ENCODE data around the gene HIRIP3. TPM values are rescaled to one million over a fixed set of nuclear protein-coding genes. Genes with fewer than 3 reads are reported as not detected.

Gene HIRIP3
- total and polyA plus RNA-seq, 2 of the 8 experiments (the other 6 are each of a cell fraction or from before 2014, with no cell fraction given), result 11.9 to 18.5 TPM

GRCh38 chr16:30031477-30031918, 36.1 kb upstream of the HIRIP3 start:
- DNase-seq (ENCODE audit: low read depth in 1 of 2, low spot score in 2 of 2) (peak in 1 of 2 experiments; percentile 68), FAIRE-seq (no peak)
- peak overlapping the region; percentile 76 to 84 for H3K4me2 ChIP-seq (ENCODE audit: insufficient read depth in 1 of 2, low read depth in 2 of 2, low read length in 2 of 2)
- peaks cover 12 to 16% of the 10 kb centered on the region in 2 experiments for H4K20me1 ChIP-seq (replicated peaks in 1 of 2; ENCODE audit: control insufficient read depth in 1 of 2, insufficient read depth in 2 of 2, low read length in 2 of 2)
- H2BK12ac ChIP-seq (ENCODE audit: low read depth, low read length), result peak overlapping the region; percentile 75; the same call in 1 of the 2 replicates
- H2BK15ac ChIP-seq (ENCODE audit: low read length), result peak overlapping the region; percentile 95; the same call in 1 of the 2 replicates
- H3K27ac ChIP-seq (ENCODE audit: low read depth, low read length), result no peak overlapping the region
- H3K4me1 ChIP-seq (replicated peaks in 1 of 4; ENCODE audit: control insufficient read depth in 3 of 4, insufficient read depth in 4 of 4, low read length in 3 of 4), result peaks cover 0 to 26% (median 19%) of the 10 kb centered on the region in 4 experiments; a peak in 6 of 7 replicates
- H3K9ac ChIP-seq (replicated peaks in 1 of 4; ENCODE audit: extremely low read depth in 1 of 4, low read depth in 3 of 4, low read length in 3 of 4), result no peak overlapping the region
- H4K91ac ChIP-seq (replicated peaks; ENCODE audit: insufficient read length, low read length), result peak overlapping the region; percentile 17
- H2AK5ac ChIP-seq (ENCODE audit: low read depth, low read length), result no peak overlapping the region; the same call in 1 of the 2 replicates
- H3K56ac ChIP-seq (replicated peaks; ENCODE audit: insufficient read length, low read depth, low read length), result no peak overlapping the region
- H4K8ac ChIP-seq (ENCODE audit: extremely low read depth, insufficient read depth, low read length), result no peak overlapping the region; the same call in 1 of the 2 replicates
- ChIA-PET CTCF (ENCODE audit: partially characterized antibody) (interaction anchor here (0.6 to 3.0 kb wide), 50 partner anchors 9 to 388 kb away, joined by 3 to 25 read pairs (median 6); partner anchors contain the start of genes ASPHD1, C16orf92, KCTD13 and PAGR1), POLR2A (ENCODE audit: partially characterized antibody) (interaction anchor here (0.6 to 4.2 kb wide), 24 partner anchors 9 to 331 kb away, joined by 3 to 25 read pairs (median 4); partner anchors contain the start of genes ALDOA, ASPHD1, CDIPT and DOC2A)
- peak overlapping the region; percentile 96 for H3K18ac ChIP-seq (ENCODE audit: extremely low read depth, low read length)
- H3K4me3 ChIP-seq (ENCODE audit: extremely low read depth in 1 of 4, insufficient read depth in 2 of 4, low read depth in 3 of 4, low read length in 4 of 4), result peak overlapping the region; percentile 43 to 90 (median 54)
- H3K79me1 ChIP-seq (ENCODE audit: low read depth, low read length), result peaks cover 5% of the 10 kb centered on the region; the same call in 1 of the 2 replicates
- no peak overlapping the region for H3K23ac ChIP-seq (ENCODE audit: insufficient read length)
- peaks cover 0 to 3% (median 0%) of the 10 kb centered on the region in 4 experiments; a peak in 1 of 8 replicates for H3K36me3 ChIP-seq (ENCODE audit: control insufficient read depth in 2 of 4, insufficient read depth in 4 of 4, low read length in 3 of 4)
- no peaks in the 10 kb centered on the region for H3K79me2 ChIP-seq (ENCODE audit: control insufficient read depth in 1 of 2, insufficient read depth in 2 of 2, low read length in 2 of 2)
- H2AFZ ChIP-seq (ENCODE audit: low read length), result 0 out of 2 replicates have a peak overlapping the region, but pooled peaks have one; percentile 21
- TF ChIP-seq CTCF (IDR thresholded peaks at IDR 0.05; ENCODE audit: control extremely low read depth in 1 of 3, insufficient read depth in 1 of 3, low read depth in 1 of 3, low read length in 3 of 3) (peak in 2 of 3 experiments; percentile 3 to 18; a peak in 2 of 4 replicates), EZH2 (IDR thresholded peaks at IDR 0.05; ENCODE audit: low read depth, low read length, severe bottlenecking) (no peak), SRF (IDR thresholded peaks at IDR 0.05; ENCODE audit: low read depth, low read length) (no peak), POU5F1 (IDR thresholded peaks at IDR 0.05; ENCODE audit: low read depth, low read length) (no peak)
- no peak overlapping the region for H2BK120ac ChIP-seq (replicated peaks; ENCODE audit: low read depth, low read length)
- H3K4ac ChIP-seq (replicated peaks; ENCODE audit: insufficient read length, low read depth, low read length), result peak overlapping the region; percentile 28
- H3K14ac ChIP-seq (ENCODE audit: insufficient read length), result no peak overlapping the region
- 15% methylated on average over 11 of the region's 11 CpGs; no CpG with 5 or more reads in 1 of the 2 experiments for WGBS, 2 experiments (ENCODE audit: extremely low coverage in 1 of 2, insufficient coverage in 1 of 2, insufficient read length in 1 of 2, insufficient replicate concordance in 2 of 2, low coverage in 1 of 2, low lambda C conversion rate in 2 of 2, missing lambda C conversion rate in 1 of 2)
- peaks cover 0 to 14% (median 5%) of the 10 kb centered on the region in 4 experiments; a peak in 2 of 7 replicates for H3K27me3 ChIP-seq (replicated peaks in 1 of 4; ENCODE audit: control insufficient read depth in 3 of 4, extremely low read depth in 1 of 4, insufficient read depth in 3 of 4, low read length in 3 of 4)
- H2BK5ac ChIP-seq (ENCODE audit: low read depth, low read length), result peak overlapping the region; percentile 56; the same call in 1 of the 2 replicates
- no peaks in the 10 kb centered on the region for H3K9me3 ChIP-seq (ENCODE audit: insufficient read depth in 2 of 2, low read depth in 1 of 2, low read length in 1 of 2)
- peak overlapping the region; percentile 99 for H2BK20ac ChIP-seq (ENCODE audit: low read length)
- peaks cover 10% of the 10 kb centered on the region; the same call in 1 of the 2 replicates for H3K23me2 ChIP-seq (ENCODE audit: low read depth, low read length)
- no peak overlapping the region for H4K5ac ChIP-seq (ENCODE audit: insufficient read length, low read depth, low read length)
